CD4-positive, alpha-beta T cell treated with Interleukin-21 for 1 hour (primary cell): ENCODE measurements around the gene OTOP2.
"Not testable (repeated sequence)": the region's sequence is repeated elsewhere in the genome, so short reads cannot be mapped to it uniquely, and the experiment has no call there.

Experiments
- DNase-seq: peaks from one replicate; pipeline ENCODE4 v3.0.0-alpha.2; 2020

Gene OTOP2

GRCh38 chr17:74901353-74902135 lies 22.5 kb upstream of the OTOP2 start:
- no peak for DNase-seq

GRCh38 chr17:74903034-74903433 lies 21.0 kb upstream of the OTOP2 start:
- DNase-seq = no peak

- no peak for DNase-seq
These were observed 20.4 kb upstream of the OTOP2 start for GRCh38 chr17:74903671-74904070.

GRCh38 chr17:74904687-74905409 lies 19.2 kb upstream of the OTOP2 start:
- DNase-seq = no peak

- DNase-seq = peak; percentile 10
These were observed 17.8 kb upstream of the OTOP2 start for GRCh38 chr17:74906214-74906793.

DNA sequence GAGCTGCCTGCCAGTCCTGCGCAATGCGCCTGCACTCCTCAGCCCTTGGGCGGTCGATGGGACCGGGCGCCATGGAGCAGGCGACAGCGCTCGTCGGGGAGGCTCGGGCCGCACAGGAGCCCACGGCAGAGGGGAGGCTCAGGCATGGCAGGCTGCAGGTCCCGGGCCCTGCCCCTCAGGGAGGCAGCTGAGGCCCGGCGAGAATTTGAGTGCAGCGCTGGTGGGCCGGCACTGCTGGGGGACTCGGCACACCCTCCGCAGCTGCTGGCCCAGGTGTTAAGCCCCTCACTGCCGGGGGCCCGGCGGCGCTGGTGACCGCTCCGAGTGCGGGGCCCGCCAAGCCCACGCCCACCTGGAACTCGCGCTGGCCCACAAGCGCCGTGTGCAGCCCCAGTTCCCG lies 17.1 kb upstream of the OTOP2 start:
- DNase-seq = no peak

GRCh38 chr17:74909097-74909496 lies 15.0 kb upstream of the OTOP2 start:
- not testable (repeated sequence) for DNase-seq

GRCh38 chr17:74911423-74911822 lies 12.7 kb upstream of the OTOP2 start:
- not testable (repeated sequence) for DNase-seq

GRCh38 chr17:74916136-74916850 lies 7.8 kb upstream of the OTOP2 start:
- no peak for DNase-seq

DNA sequence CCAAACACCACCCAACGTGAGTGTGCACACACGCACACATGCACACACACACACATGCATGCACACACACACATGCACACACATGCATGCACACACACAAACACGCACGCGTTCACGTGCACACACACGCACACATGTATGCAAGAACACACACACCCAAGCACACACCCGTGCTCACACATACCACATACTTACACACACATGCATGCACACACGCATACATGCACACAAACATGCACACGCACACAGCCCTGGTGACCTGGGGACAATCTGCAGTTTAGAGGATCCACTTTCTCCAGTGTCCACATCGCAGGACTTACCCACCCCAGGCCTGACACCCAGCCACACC lies 7.2 kb upstream of the OTOP2 start:
- no peak for DNase-seq

DNA sequence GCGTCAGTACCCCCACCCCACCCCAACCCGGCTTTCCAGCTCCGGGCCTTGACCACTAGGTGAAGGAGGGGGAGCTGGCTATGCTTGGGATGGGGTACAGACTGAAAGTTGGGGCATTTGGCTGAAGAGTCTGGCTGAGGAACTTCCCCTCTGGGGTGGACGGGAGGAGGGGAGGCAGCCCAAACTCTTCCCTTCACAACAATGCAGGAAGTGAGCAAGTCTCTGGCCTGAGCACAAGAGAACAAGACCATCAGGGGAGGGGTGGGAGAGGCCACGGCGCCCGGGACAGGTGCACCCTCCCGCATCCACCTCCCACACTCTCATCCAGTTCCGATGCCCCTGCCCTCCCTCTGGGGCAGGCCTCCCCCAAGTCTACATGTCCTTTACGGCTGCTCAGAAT lies 6.6 kb upstream of the OTOP2 start:
- no peak for DNase-seq

- no peak for DNase-seq
These were observed 5.2 kb upstream of the OTOP2 start for GRCh38 chr17:74918906-74919305.

DNA sequence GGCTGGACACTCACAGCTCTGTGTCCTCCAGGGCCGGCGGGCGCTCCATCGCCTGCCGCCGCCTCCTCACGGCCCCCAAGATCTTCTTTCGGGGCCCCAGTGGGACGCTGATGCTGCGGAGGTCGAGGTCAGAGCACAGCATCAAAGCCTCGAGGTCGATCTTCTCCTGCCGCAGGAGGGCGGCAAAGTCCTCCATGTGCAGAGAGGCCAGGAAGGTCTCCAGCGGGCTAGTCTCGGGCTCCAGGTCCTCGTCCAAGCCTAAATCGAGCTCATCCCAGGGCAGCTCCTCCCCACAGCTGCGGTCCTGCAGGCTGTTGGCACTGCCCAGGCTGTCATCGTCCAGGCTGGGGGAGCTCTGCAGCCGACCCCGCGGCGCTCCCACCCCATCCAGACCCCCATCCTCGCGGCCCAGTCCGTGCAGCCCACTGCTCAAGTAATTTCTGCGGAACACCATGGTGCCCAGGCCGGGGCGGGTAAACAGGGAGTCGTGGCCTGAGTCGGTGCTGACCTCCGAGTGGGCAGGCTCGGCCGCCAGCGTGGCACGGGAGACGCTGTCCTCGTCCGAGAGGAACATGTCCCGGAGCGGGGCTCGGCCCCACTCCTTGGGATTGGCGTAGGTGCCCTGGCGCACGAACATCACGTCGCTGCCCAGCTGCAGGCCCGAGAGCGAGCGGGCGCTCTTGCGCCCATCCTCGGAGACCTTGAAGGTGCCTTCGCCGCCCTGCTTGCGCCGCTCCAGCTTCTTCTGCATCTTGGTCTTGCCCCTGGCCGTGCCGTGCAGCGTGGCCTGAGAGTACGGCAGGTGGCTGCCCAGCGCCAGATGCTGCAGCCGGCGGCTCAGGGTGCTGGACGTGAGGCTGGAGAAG lies 4.4 kb upstream of the OTOP2 start:
- no peak for DNase-seq

GRCh38 chr17:74920306-74920620 lies 3.8 kb upstream of the OTOP2 start:
- DNase-seq = no peak

GRCh38 chr17:74920642-74921025 lies 3.4 kb upstream of the OTOP2 start:
- no peak for DNase-seq

DNA sequence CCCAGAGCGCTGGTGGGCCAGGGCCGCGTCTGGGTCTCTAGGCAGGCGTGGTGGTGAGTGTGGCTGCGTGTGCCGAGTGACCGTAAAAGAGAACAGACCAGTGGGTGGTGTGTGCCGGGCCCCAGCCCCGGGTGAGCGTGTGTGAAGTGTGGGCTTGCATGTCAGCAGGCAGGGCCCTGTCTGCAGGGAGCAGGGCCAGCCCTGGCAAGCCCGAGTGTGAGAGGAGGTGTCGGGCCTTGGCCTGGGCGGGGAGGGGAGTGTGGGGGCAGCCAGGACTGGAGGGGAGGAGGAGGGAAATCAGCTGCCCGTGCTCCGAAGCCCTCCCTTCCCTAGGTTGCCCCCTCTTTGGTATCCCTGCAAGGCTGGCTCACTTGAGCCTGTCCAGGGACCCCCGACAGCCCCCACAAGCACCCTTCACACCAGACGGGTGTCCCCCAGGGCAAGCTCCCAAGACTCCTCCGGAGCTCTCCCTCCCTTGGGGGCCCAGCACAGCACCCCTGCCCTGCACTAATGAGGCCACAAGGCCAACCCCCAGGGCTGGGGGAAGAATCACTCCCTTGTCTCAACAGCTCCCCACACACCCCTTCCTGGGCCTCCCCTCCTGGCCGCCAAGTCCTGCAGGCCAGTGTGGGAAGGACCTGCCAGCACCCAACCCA lies 2.9 kb upstream of the OTOP2 start:
- DNase-seq = no peak

- DNase-seq = no peak
These were observed 2.3 kb upstream of the OTOP2 start for GRCh38 chr17:74921769-74922168.

DNA sequence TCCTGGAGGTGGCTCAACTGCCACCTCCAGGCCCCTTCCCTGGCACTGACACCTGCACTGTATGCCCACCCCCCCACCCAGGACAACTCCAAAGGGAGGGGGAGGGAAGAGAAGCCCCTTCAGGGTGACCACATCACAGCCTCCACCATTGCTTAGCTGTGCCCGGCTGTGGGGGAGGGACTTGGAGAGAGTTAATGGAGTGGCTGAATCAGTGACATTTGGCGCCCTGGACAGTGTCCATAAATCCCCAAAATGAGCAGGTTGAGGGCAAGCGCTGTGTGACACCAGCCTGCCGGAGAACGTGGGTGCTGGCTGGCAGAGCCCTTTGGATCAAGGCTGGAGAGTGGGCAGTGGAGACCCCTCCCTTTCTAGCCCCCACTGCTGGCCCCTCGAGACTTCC lies 1.9 kb upstream of the OTOP2 start:
- DNase-seq = no peak

- no peak for DNase-seq
These were observed 1.2 kb upstream of the OTOP2 start, which contains the start of gene USH1G for GRCh38 chr17:74922694-74923537. Gene USH1G (minus strand): TSS chr17:74923255. CDS start chr17:74923073, 182 bp downstream.

GRCh38 chr17:74923538-74924249 lies 379 bp upstream of the OTOP2 start:
- peak; percentile 69 for DNase-seq
